GM12878 (cell line): ENCODE measurements around the gene LRRC8B. TPM values are rescaled to one million over a fixed set of nuclear protein-coding genes. Genes with fewer than 3 reads are reported as not detected.

Source experiments
- ATAC-seq: fragments of 200-7000 bp; cut with Tn5 transposase; 3 replicates; pipeline ENCODE4 v1.9.1; 2020; ENCODE audit warnings: mild to moderate bottlenecking, moderate library complexity
- BruUV-seq: library from RNA; stranded (reverse); fragments of 400-500 nt; replicated peaks from 2 replicates; lab custom pipeline; 2021; lab: Mats Ljungman, UMichigan
- CTCF ChIA-PET: fragments of 300-600 bp; sonication (Branson Sonifier 250); formaldehyde crosslinking; extraction: SDS; loops from one replicate; lab custom pipeline; 2021; ENCODE audit warnings: inconsistent platforms; lab: Yijun Ruan, JAX
- POLR2A ChIA-PET: fragments of 350-600 bp; formaldehyde crosslinking; extraction: SDS; loops from one replicate; lab custom pipeline; 2021; ENCODE audit warnings: inconsistent platforms; lab: Charles Lee
- RAD21 ChIA-PET: fragments of 300-600 bp; sonication (Branson Sonifier 250); formaldehyde crosslinking; loops from one replicate; lab custom pipeline; 2023; ENCODE audit warnings: antibody characterized with exemption; ENCODE audit not compliant: unreplicated experiment; lab: Charles Lee
- SMC1A ChIA-PET: fragments of 300-600 bp; sonication (Branson Sonifier 250); formaldehyde crosslinking; loops from one replicate; lab custom pipeline; 2023; ENCODE audit not compliant: unreplicated experiment, uncharacterized antibody; lab: Charles Lee
- DNase-seq: peaks from one replicate; pipeline ENCODE4 v3.0.0-alpha.2; 2011; ENCODE audit warnings: low read depth, low spot score
- FAIRE-seq: peaks from 3 replicates; lab custom pipeline; 2011; peaks lifted over from hg19 to GRCh38; lab: Jason Lieb, UNC
- H2AFZ ChIP-seq: 2 replicates; pipeline ENCODE4 v1.6.0; 2011; ENCODE audit warnings: low read depth, low read length, control low read depth; ENCODE audit not compliant: control insufficient read depth
- H3K27ac ChIP-seq: 2 replicates; pipeline ENCODE4 v1.5.1; 2011; ENCODE audit warnings: control low read depth; ENCODE audit not compliant: control insufficient read depth, insufficient read depth
- H3K27me3 ChIP-seq, 2 experiments: replicated peaks in 1 of 2; 2 replicates each; pipeline versions ENCODE4 v1.6.0 to v1.6.1; 2011; ENCODE audit warnings: low read length in 1 of 2; ENCODE audit not compliant: control insufficient read depth in 2 of 2, insufficient read depth in 2 of 2
- H3K36me3 ChIP-seq, 2 experiments: 2 replicates each; pipeline ENCODE4 v1.5.1; 2011; ENCODE audit warnings: low read length in 1 of 2; ENCODE audit not compliant: control insufficient read depth in 2 of 2, insufficient read depth in 2 of 2
- H3K4me1 ChIP-seq: 2 replicates; pipeline ENCODE4 v1.6.1; 2011; ENCODE audit warnings: mild to moderate bottlenecking, low read length, moderate library complexity, mixed read lengths; ENCODE audit not compliant: control insufficient read depth, insufficient read depth
- H3K4me2 ChIP-seq: 2 replicates; pipeline ENCODE4 v1.6.0; 2011; ENCODE audit warnings: control low read depth; ENCODE audit not compliant: control insufficient read depth, insufficient read depth
- H3K4me3 ChIP-seq: fragments of 200-600 bp; sonication (generic); 2 replicates; pipeline ENCODE4 v1.5.1; 2016
- H3K79me2 ChIP-seq: 2 replicates; pipeline ENCODE4 v1.6.0; 2011; ENCODE audit warnings: low read length; ENCODE audit not compliant: control insufficient read depth, insufficient read depth
- H3K9ac ChIP-seq: 2 replicates; pipeline ENCODE4 v1.8.0; 2011; ENCODE audit warnings: low read length, control low read depth, mixed read lengths; ENCODE audit not compliant: control insufficient read depth, insufficient read depth
- H3K9me3 ChIP-seq: replicated peaks from 3 replicates; pipeline ENCODE4 v1.5.1; 2011; ENCODE audit warnings: mild to moderate bottlenecking, low read length; ENCODE audit not compliant: control insufficient read depth, insufficient read depth
- H4K20me1 ChIP-seq: 2 replicates; pipeline ENCODE4 v1.6.0; 2011; ENCODE audit not compliant: control insufficient read depth, insufficient read depth
- BCL11A ChIP-seq: IDR thresholded peaks from 2 replicates; pipeline ENCODE4 v1.6.1; 2011; ENCODE audit warnings: low read depth, low read length
- GABPA ChIP-seq: IDR thresholded peaks from 2 replicates; pipeline ENCODE4 v1.6.1; 2014; ENCODE audit warnings: antibody characterized with exemption, low read depth, mild to moderate bottlenecking, inconsistent platforms
- LARP7 ChIP-seq: fragments of 450-650 bp; IDR thresholded peaks from 2 replicates; pipeline ENCODE4 v1.6.1; 2017; ENCODE audit warnings: mild to moderate bottlenecking
- RB1 ChIP-seq: fragments of 450-650 bp; formaldehyde crosslinking; IDR thresholded peaks from 2 replicates; pipeline ENCODE4 v1.6.1; 2017; ENCODE audit warnings: mild to moderate bottlenecking, borderline replicate concordance
- SMAD1 ChIP-seq: fragments of 450-650 bp; IDR thresholded peaks from 2 replicates; pipeline ENCODE4 v1.6.1; 2018; ENCODE audit warnings: mild to moderate bottlenecking, low read depth; ENCODE audit not compliant: partially characterized antibody
- SP1 ChIP-seq: IDR thresholded peaks from one replicate; pipeline ENCODE4 v1.6.1; 2011; ENCODE audit warnings: low read depth, low read length
- TARDBP ChIP-seq: IDR thresholded peaks from 2 replicates; pipeline ENCODE4 v1.6.1; 2016; ENCODE audit warnings: borderline replicate concordance
- ZBED1 ChIP-seq: IDR thresholded peaks from 2 replicates; pipeline ENCODE4 v1.6.1; 2016; ENCODE audit warnings: borderline replicate concordance
- ZNF207 ChIP-seq: fragments of 450-650 bp; IDR thresholded peaks from 2 replicates; pipeline ENCODE4 v1.6.1; 2014; ENCODE audit warnings: antibody characterized with exemption, mild to moderate bottlenecking, borderline replicate concordance
- WGBS: methylation state at CpG from one replicate; pipeline ENCODE4 v1.1.6; 2016; ENCODE audit warnings: low lambda C conversion rate; ENCODE audit not compliant: insufficient replicate concordance, insufficient coverage; ENCODE audit errors: missing lambda C conversion rate; 5-methylcytosine and 5-hydroxymethylcytosine counted together
- in situ Hi-C: fragments of 300-500 bp; cut with MboI; formaldehyde crosslinking; loops from 9 replicates; pipeline ENCODE4 v1.14.3; 2018; ENCODE audit warnings: mixed read lengths
- intact Hi-C: fragments of 100-400 bp; cut with micrococcal nuclease; formaldehyde crosslinking; loops from one replicate; pipeline ENCODE4 v1.14.2; 2022; ENCODE audit not compliant: unreplicated experiment
- polyA plus RNA-seq, 11 experiments: library from polyadenylated mRNA; depleted of rRNA in 4 of 11; unstranded in 6 of 11; stranded (reverse) in 5 of 11; fragments of >200 nt; fragmentation: Nextera tagmentation in 4 of 11; fragmentation: Illumina TruSeq in 1 of 11; extraction: Ambion mirVana in 4 of 11; extraction: Trizol in 1 of 11; gene quantifications; 1 replicate in 1 of 11; 2 replicates in 10 of 11; pipeline versions ENCODE4 v1.2.1 to v1.2.3, GENCODE V29; 2011 to 2016; ENCODE audit warnings: inconsistent platforms in 2 of 11, missing spikeins in 2 of 11, low read depth in 1 of 11
- total RNA-seq, 4 experiments: library from RNA; depleted of rRNA in 3 of 4; stranded (reverse); fragments of >200 nt in 3 of 4; fragmentation: Illumina TruSeq in 1 of 4; extraction: Trizol in 1 of 4; gene quantifications; 2 replicates each; pipeline versions ENCODE4 v1.2.1 to v1.2.3, GENCODE V29; 2013 to 2021
- TF ChIP-seq, protein P1 (sequence below): fragments of 450-650 bp; IDR thresholded peaks from 2 replicates; pipeline ENCODE4 v1.6.1; 2016; ENCODE audit warnings: mild to moderate bottlenecking

LRRC8B gene
- total and polyA plus RNA-seq, 10 of the 15 experiments (the other 5 are each of a cell fraction or from before 2014, with no cell fraction given) = 1.3 to 9.2 (median 5.4) TPM

DNA sequence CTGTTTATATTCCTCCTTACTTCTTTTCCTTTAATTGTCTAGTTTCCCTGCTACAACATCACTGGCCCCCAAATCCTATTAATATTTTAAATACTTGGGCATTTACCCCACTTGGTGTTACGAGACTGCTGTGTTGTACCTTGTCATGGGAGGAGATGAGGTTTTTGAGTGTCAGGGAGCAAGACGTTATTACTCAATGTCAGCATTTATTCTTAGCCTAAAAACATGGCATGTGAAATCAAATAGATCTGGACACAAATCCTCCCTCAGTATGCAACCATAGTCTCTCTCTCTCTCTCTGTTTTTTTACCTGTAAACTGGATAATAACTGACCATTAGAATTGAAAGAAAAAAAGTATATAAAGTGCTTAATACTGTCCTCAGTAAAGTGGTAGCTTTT, 4.6 kb downstream of the LRRC8B start:
- BruUV-seq = no TSS peak
- Histone ChIP-seq H3K4me3 (no peak overlapping the region), H3K27me3 (no peaks in the 10 kb centered on the region), H3K79me2 (peaks cover 34% of the 10 kb centered on the region), H3K27ac (no peak overlapping the region), H3K9me3 (no peaks in the 10 kb centered on the region; the same call in 2 of the 3 replicates), H3K9ac (no peak overlapping the region), H4K20me1 (no peaks in the 10 kb centered on the region), H2AFZ (no peak overlapping the region), H3K4me1 (peaks cover 8% of the 10 kb centered on the region; the same call in 1 of the 2 replicates), H3K36me3 (no peaks in the 10 kb centered on the region; a peak in 1 of 4 replicates), H3K4me2 (no peak overlapping the region)
- no peak for ATAC-seq
- no peak for FAIRE-seq
- intact Hi-C loops (no loop called here), in situ Hi-C loops (no loop called here)
- CTCF ChIA-PET = interaction anchor here (0.7 to 1.8 kb wide), 6 partner anchors 8 to 234 kb away, joined by 3 to 9 read pairs (median 4); no protein-coding TSS in a partner anchor
- DNase-seq = no peak
- RAD21 ChIA-PET = interaction anchor here (1.1 to 2.2 kb wide), 2 partner anchors 11 to 17 kb away, joined by 3 to 9 read pairs; no protein-coding TSS in a partner anchor
- WGBS = 87% methylated on average over 2 of the region's 2 CpGs
- TF ChIP-seq SMAD1 (no peak), TARDBP (no peak), RB1 (no peak), ZNF207 (no peak), GABPA (no peak), SP1 (no peak), BCL11A (no peak), LARP7 (no peak), ZBED1 (no peak)
- TF ChIP-seq, protein P1, sequence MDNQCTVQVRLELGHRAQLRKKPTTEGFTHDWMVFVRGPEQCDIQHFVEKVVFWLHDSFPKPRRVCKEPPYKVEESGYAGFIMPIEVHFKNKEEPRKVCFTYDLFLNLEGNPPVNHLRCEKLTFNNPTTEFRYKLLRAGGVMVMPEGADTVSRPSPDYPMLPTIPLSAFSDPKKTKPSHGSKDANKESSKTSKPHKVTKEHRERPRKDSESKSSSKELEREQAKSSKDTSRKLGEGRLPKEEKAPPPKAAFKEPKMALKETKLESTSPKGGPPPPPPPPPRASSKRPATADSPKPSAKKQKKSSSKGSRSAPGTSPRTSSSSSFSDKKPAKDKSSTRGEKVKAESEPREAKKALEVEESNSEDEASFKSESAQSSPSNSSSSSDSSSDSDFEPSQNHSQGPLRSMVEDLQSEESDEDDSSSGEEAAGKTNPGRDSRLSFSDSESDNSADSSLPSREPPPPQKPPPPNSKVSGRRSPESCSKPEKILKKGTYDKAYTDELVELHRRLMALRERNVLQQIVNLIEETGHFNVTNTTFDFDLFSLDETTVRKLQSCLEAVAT = no peak
- SMC1A ChIA-PET = interaction anchor here (0.6 to 3.1 kb wide), 12 partner anchors 8 to 98 kb away, joined by 3 to 20 read pairs (median 5); no protein-coding TSS in a partner anchor
- POLR2A ChIA-PET = interaction anchor here (1.3 kb wide), 1 partner anchor 19 kb away, joined by 4 read pairs; no protein-coding TSS in a partner anchor
